Neural crest cell (in vitro differentiated cells): Measurements from ENCODE around the gene PIEZO2. TPM values are rescaled to one million over a fixed set of nuclear protein-coding genes. Genes with fewer than 3 reads are reported as not detected.

ENCODE experiments used
- DNase-seq: peaks from one replicate; pipeline ENCODE4 v3.0.0; 2021; ENCODE audit warnings: low read depth, mixed read lengths, low spot score
- H3K27ac Mint-ChIP-seq: one replicate; pipeline ENCODE4 v1.8.0; 2021; ENCODE audit warnings: mild to moderate bottlenecking, mixed read lengths; ENCODE audit not compliant: unreplicated experiment
- H3K27me3 Mint-ChIP-seq: 2 replicates; pipeline ENCODE4 v1.8.0; 2021; ENCODE audit warnings: low read depth, mild to moderate bottlenecking, mixed read lengths
- H3K36me3 Mint-ChIP-seq: 2 replicates; pipeline ENCODE4 v1.8.0; 2021; ENCODE audit warnings: low read depth, mild to moderate bottlenecking, mixed read lengths
- H3K4me1 Mint-ChIP-seq: 2 replicates; pipeline ENCODE4 v1.8.0; 2021; ENCODE audit warnings: mixed read lengths
- H3K4me3 Mint-ChIP-seq: one replicate; pipeline ENCODE4 v1.8.0; 2021; ENCODE audit warnings: mild to moderate bottlenecking, mixed read lengths
- H3K9me3 Mint-ChIP-seq: 2 replicates; pipeline ENCODE4 v1.8.0; 2021; ENCODE audit warnings: mixed read lengths
- CTCF ChIP-seq: fragments of 200-600 bp; sonication (generic); conservative IDR thresholded peaks from 2 replicates; pipeline ENCODE4 v1.5.0; 2021; ENCODE audit warnings: antibody characterized with exemption, mild to moderate bottlenecking
- total RNA-seq: library from RNA; stranded (reverse); gene quantifications from 2 replicates; pipeline ENCODE4 v1.2.1, GENCODE V29; 2021

PIEZO2 gene
- total RNA-seq, 1 donor from 2014 or later, result 15.5 TPM

GRCh38 chr18:10900435-10900834 lies 248.9 kb downstream of the PIEZO2 start:
- no peaks in the 10 kb centered on the region for H3K27me3 Mint-ChIP-seq
- no peaks in the 10 kb centered on the region for H3K4me1 Mint-ChIP-seq
- no peaks in the 10 kb centered on the region for H3K36me3 Mint-ChIP-seq
- H3K4me3 Mint-ChIP-seq, result no peak overlapping the region
- no peak overlapping the region for H3K27ac Mint-ChIP-seq
- TF ChIP-seq CTCF, result no peak
- no peak for DNase-seq
- H3K9me3 Mint-ChIP-seq, result no peaks in the 10 kb centered on the region

GRCh38 chr18:10899481-10899880 lies 249.9 kb downstream of the PIEZO2 start:
- Mint-ChIP-seq H3K36me3 (no peaks in the 10 kb centered on the region), H3K4me1 (no peaks in the 10 kb centered on the region), H3K27ac (no peak overlapping the region), H3K4me3 (no peak overlapping the region), H3K9me3 (no peaks in the 10 kb centered on the region), H3K27me3 (no peaks in the 10 kb centered on the region)
- no peak for TF ChIP-seq CTCF
- DNase-seq, result no peak

- Mint-ChIP-seq H3K27me3 (no peaks in the 10 kb centered on the region), H3K27ac (no peak overlapping the region), H3K36me3 (no peaks in the 10 kb centered on the region), H3K4me3 (no peak overlapping the region), H3K9me3 (no peaks in the 10 kb centered on the region), H3K4me1 (peaks cover under 1% of the 10 kb centered on the region)
- no peak for DNase-seq
- no peak for TF ChIP-seq CTCF
Observed at GRCh38 chr18:10898417-10898974, 250.9 kb downstream of the PIEZO2 start.

GRCh38 chr18:10896851-10897250 lies 252.5 kb downstream of the PIEZO2 start:
- no peak for DNase-seq
- Mint-ChIP-seq H3K36me3 (no peaks in the 10 kb centered on the region), H3K27ac (no peak overlapping the region), H3K9me3 (no peaks in the 10 kb centered on the region), H3K4me1 (peaks cover 9% of the 10 kb centered on the region), H3K27me3 (no peaks in the 10 kb centered on the region), H3K4me3 (no peak overlapping the region)
- no peak for TF ChIP-seq CTCF

- Mint-ChIP-seq H3K4me3 (no peak overlapping the region), H3K36me3 (no peaks in the 10 kb centered on the region), H3K4me1 (peaks cover 9% of the 10 kb centered on the region), H3K27ac (no peak overlapping the region), H3K9me3 (no peaks in the 10 kb centered on the region), H3K27me3 (no peaks in the 10 kb centered on the region)
- TF ChIP-seq CTCF, result no peak
- no peak for DNase-seq
Observed at GRCh38 chr18:10895976-10896375, 253.4 kb downstream of the PIEZO2 start.

- Mint-ChIP-seq H3K9me3 (no peaks in the 10 kb centered on the region), H3K4me3 (no peak overlapping the region), H3K4me1 (peaks cover 9% of the 10 kb centered on the region), H3K27ac (no peak overlapping the region), H3K36me3 (no peaks in the 10 kb centered on the region), H3K27me3 (no peaks in the 10 kb centered on the region)
- TF ChIP-seq CTCF, result no peak
- DNase-seq, result no peak
Observed at GRCh38 chr18:10894501-10894900, 254.9 kb downstream of the PIEZO2 start.
